T-cell (primary cell): ENCODE data around the gene GYS1. TPM values are rescaled to one million over a fixed set of nuclear protein-coding genes. Genes with fewer than 3 reads are reported as not detected.

Source experiments
- ATAC-seq, 4 experiments: fragments of 200-7000 bp in 3 of 4; fragments of 150-1000 bp in 1 of 4; cut with Tn5 transposase; replicated peaks in 1 of 4; 1 replicate in 3 of 4; 2 replicates in 1 of 4; pipeline ENCODE4 v1.10.0; 2021; ENCODE audit warnings: moderate library complexity in 3 of 4, mild to moderate bottlenecking in 2 of 4, moderate number of reproducible peaks in 1 of 4
- CTCF ChIA-PET, 2 donors: fragments of 300-600 bp; sonication (Branson Sonifier 250); formaldehyde crosslinking; loops; one replicate each; lab custom pipeline; 2022; ENCODE audit warnings: antibody characterized with exemption in 2 of 2; lab: Charles Lee
- POLR2A ChIA-PET, 2 donors: fragments of 300-600 bp; sonication (Branson Sonifier 250); formaldehyde crosslinking; loops; one replicate each; lab custom pipeline; 2022; ENCODE audit warnings: antibody characterized with exemption in 2 of 2; lab: Charles Lee
- DNase-seq, 35 experiments: peaks; one replicate each; pipeline versions ENCODE4 v3.0.0 to v3.0.0-alpha.2; 2013 to 2023
- H3K27ac ChIP-seq: one replicate; pipeline ENCODE4 v1.5.1; 2013; ENCODE audit warnings: low read length
- H3K27me3 ChIP-seq, 2 experiments: replicated peaks in 1 of 2; 1 replicate in 1 of 2; 2 replicates in 1 of 2; pipeline versions ENCODE4 v1.6.1 to v1.7.0; 2013; ENCODE audit warnings: low read length in 1 of 2, mixed read lengths in 1 of 2; ENCODE audit not compliant: control insufficient read depth in 2 of 2, insufficient read depth in 2 of 2; ENCODE audit errors: extremely low read depth in 1 of 2
- H3K36me3 ChIP-seq, 2 donors: 1 replicate in 1 of 2; 2 replicates in 1 of 2; pipeline versions ENCODE4 v1.6.1 to v1.7.0; 2013; ENCODE audit warnings: low read length in 1 of 2; ENCODE audit not compliant: control insufficient read depth in 2 of 2, insufficient read depth in 1 of 2; ENCODE audit errors: extremely low read depth in 1 of 2
- H3K4me1 ChIP-seq, 2 experiments: 1 replicate in 1 of 2; 2 replicates in 1 of 2; pipeline versions ENCODE4 v1.6.1 to v1.7.0; 2013; ENCODE audit warnings: low read length in 2 of 2, mixed read lengths in 1 of 2; ENCODE audit not compliant: insufficient read depth in 2 of 2, control insufficient read depth in 1 of 2; ENCODE audit errors: extremely low read depth in 1 of 2
- H3K4me3 ChIP-seq, 2 donors: 1 replicate in 1 of 2; 2 replicates in 1 of 2; pipeline versions ENCODE4 v1.5.1 to v1.7.0; 2013; ENCODE audit warnings: mild to moderate bottlenecking in 2 of 2, low read length in 1 of 2, moderate library complexity in 1 of 2; ENCODE audit not compliant: control insufficient read depth in 1 of 2; ENCODE audit errors: extremely low read depth in 1 of 2
- H3K9me3 ChIP-seq: 2 replicates; pipeline ENCODE4 v1.7.0; 2013
- H3K27ac Mint-ChIP-seq, 2 donors: one replicate each; pipeline ENCODE4 v1.8.0; 2020 to 2021; ENCODE audit warnings: mild to moderate bottlenecking in 2 of 2, mixed read lengths in 2 of 2
- H3K27me3 Mint-ChIP-seq, 2 donors: one replicate each; pipeline ENCODE4 v1.8.0; 2021 to 2022; ENCODE audit warnings: mixed read lengths in 2 of 2
- H3K36me3 Mint-ChIP-seq: one replicate; pipeline ENCODE4 v1.8.0; 2021; ENCODE audit warnings: mixed read lengths
- H3K4me1 Mint-ChIP-seq, 3 donors: one replicate each; pipeline ENCODE4 v1.8.0; 2020 to 2022; ENCODE audit warnings: mixed read lengths in 3 of 3, mild to moderate bottlenecking in 1 of 3
- H3K4me3 Mint-ChIP-seq, 3 donors: one replicate each; pipeline ENCODE4 v1.8.0; 2020 to 2022; ENCODE audit warnings: mild to moderate bottlenecking in 3 of 3, mixed read lengths in 3 of 3, moderate library complexity in 3 of 3
- H3K9me3 Mint-ChIP-seq, 3 donors: one replicate each; pipeline ENCODE4 v1.8.0; 2020 to 2022; ENCODE audit warnings: mixed read lengths in 3 of 3
- WGBS: methylation state at CpG from one replicate; pipeline ENCODE4 v1.1.5; 2013; ENCODE audit warnings: missing lambda C conversion rate; ENCODE audit not compliant: insufficient coverage; 5-methylcytosine and 5-hydroxymethylcytosine counted together
- total RNA-seq, 35 experiments: library from RNA in 6 of 35; stranded (reverse) in 6 of 35; fragments of 120-200 nt in 1 of 35; gene quantifications; one replicate each; pipeline versions ENCODE4 v1.2.1 to v1.2.4 and lab custom pipeline; 2013 to 2026

Gene GYS1
- total RNA-seq, 5 donors from 2014 or later (not counting 1 experiment from before 2014, with no cell fraction given), result 28.1 to 58.9 (median 52.4) TPM

DNA sequence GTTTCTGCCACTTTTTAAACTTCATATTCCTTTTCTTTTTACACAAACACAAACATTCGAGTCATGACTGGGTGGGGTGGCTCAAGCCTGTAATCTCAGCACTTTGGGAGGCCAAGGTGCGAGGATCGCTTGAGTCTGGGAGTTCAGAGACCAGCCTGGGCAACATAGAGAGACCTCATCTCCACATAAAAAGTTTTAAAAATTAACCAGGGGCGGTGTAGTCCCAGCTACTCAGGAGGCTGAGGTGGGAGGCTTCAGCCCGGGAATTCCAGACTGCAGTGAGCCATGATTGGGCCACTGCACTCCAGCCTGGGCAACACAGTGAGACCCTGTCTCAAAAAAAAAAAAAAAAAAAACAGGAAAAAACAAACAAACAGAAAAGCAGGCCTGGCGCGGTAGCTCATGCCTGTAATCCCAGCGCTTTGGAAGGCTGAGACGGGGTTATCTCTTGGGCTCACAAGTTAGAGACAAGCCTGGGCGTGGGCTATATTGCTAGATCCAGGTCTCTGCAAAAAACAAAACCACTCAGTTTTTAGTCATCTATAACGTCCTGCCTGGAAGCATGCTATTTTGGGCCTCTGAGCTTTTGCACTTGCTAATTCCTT, 39.0 kb downstream of the GYS1 start:
- H3K27ac Mint-ChIP-seq, result peak overlapping the region; percentile 93
- no peak for ATAC-seq
- Histone ChIP-seq H3K36me3 (peaks cover 5% of the 10 kb centered on the region in 2 donors), H3K4me3 (peak overlapping the region; percentile 93 to 100), H3K9me3 (no peaks in the 10 kb centered on the region), H3K4me1 (peaks cover 6 to 25% of the 10 kb centered on the region in 2 experiments), H3K27me3 (no peaks in the 10 kb centered on the region), H3K27ac (peak overlapping the region; percentile 16)
- ChIA-PET CTCF (interaction anchor here (0.6 to 2.1 kb wide), 5 partner anchors 17 to 164 kb away, joined by 3 to 8 read pairs (median 5); partner anchors contain the start of genes DHDH (in 1 of the 2), GYS1 (in 1 of the 2) and RUVBL2 (in 1 of the 2)), POLR2A (interaction anchor here (0.6 to 0.7 kb wide), 4 partner anchors 12 to 228 kb away, joined by 3 to 5 read pairs (median 4); no protein-coding TSS in a partner anchor)
- H3K9me3 Mint-ChIP-seq, result no peaks in the 10 kb centered on the region
- peaks cover 26 to 33% (median 29%) of the 10 kb centered on the region in 3 donors for H3K4me1 Mint-ChIP-seq
- H3K36me3 Mint-ChIP-seq, result peaks cover 17% of the 10 kb centered on the region
- peak overlapping the region; percentile 85 to 92 (median 89) for H3K4me3 Mint-ChIP-seq
- WGBS, result 72% methylated on average over 5 of the region's 11 CpGs
- no peaks in the 10 kb centered on the region for H3K27me3 Mint-ChIP-seq
- DNase-seq, result no peak

DNA sequence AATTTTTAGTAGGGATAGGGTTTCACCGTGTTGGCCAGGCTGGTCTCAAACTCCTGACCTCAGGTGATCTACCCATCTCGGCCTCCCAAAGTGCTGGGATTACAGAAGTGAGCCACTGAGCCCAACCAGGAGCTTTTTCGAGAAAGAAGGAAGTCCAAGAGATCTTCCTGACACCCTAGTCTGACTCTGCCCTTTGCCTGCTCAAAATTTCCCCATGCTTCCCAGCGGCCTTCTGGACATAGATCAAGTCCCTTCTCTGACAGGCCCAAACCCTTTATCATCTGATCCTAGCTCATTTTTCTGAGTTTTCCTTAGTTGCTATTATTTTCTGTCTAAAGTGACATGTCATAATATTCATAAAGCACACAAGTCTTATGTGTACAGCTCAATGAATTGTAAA, 40.0 kb downstream of the GYS1 start:
- WGBS, result 97% methylated on average over 3 of the region's 4 CpGs
- no peaks in the 10 kb centered on the region for H3K9me3 ChIP-seq

DNA sequence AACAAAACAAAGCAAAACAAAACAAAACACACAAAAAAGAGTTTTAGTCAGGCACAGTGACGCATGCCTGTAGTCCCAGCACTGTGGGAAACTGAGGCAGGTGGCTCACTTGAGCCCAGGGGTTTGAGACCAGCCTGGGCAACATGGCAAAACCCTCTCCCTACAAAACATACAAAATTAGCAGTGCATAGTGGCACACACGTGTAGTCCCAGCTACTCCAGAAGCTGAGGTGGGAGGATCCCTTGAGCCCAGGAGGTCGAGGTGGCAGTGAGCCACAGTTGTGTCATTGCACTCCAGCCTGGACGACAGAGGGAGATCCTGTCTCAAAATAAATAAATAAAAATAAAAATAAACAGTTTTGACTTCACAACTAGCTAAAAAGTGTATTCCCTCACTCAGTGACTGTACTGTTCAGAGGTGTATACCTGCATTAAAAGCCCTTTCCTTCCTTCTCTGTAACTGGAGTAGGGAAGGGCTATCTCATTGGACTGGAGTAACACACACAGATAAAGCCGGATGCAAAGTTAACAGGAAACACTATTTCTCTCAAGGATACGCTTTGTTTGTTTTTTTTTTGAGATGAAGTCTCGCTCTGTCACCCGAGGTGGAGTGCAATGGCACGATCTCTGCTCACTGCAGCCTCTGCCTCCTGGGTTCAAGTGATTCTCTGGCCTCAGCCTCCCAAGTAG, 42.1 kb downstream of the GYS1 start:
- Mint-ChIP-seq H3K4me3 (no peak overlapping the region), H3K36me3 (peaks cover 1% of the 10 kb centered on the region), H3K27me3 (no peaks in the 10 kb centered on the region), H3K27ac (no peak overlapping the region), H3K9me3 (peaks cover 0 to 2% (median 0%) of the 10 kb centered on the region in 3 donors), H3K4me1 (peaks cover 12 to 14% (median 12%) of the 10 kb centered on the region in 3 donors)
- ATAC-seq (no peak), DNase-seq (no peak)
- no peaks in the 10 kb centered on the region for H3K36me3 ChIP-seq
- no peak overlapping the region for H3K27ac ChIP-seq
- POLR2A ChIA-PET, result no interaction called here
- 92% methylated on average over 6 of the region's 9 CpGs for WGBS
- H3K4me3 ChIP-seq, result no peak overlapping the region
- no peaks in the 10 kb centered on the region for H3K27me3 ChIP-seq
- CTCF ChIA-PET, result interaction anchor here in 1 of 2 donors (0.7 to 1.5 kb wide), 2 partner anchors 15 to 43 kb away, joined by 3 to 4 read pairs; partner anchors contain the start of gene RUVBL2
- peaks cover 3 to 16% of the 10 kb centered on the region in 2 experiments for H3K4me1 ChIP-seq
- no peaks in the 10 kb centered on the region for H3K9me3 ChIP-seq

More for the DNA sequence above, 40.0 kb downstream of the GYS1 start:
- ChIA-PET CTCF (interaction anchor here (0.6 to 1.6 kb wide), 5 partner anchors 19 to 1187 kb away, joined by 3 to 6 read pairs (median 5); partner anchors contain the start of genes GYS1 (in 1 of the 2) and RUVBL2 (in 1 of the 2)), POLR2A (no interaction called here)
- Mint-ChIP-seq H3K27me3 (no peaks in the 10 kb centered on the region), H3K4me3 (peak overlapping the region; percentile 21 to 85 (median 43)), H3K9me3 (no peaks in the 10 kb centered on the region), H3K36me3 (peaks cover 17% of the 10 kb centered on the region), H3K27ac (no peak overlapping the region), H3K4me1 (peaks cover 24 to 33% (median 26%) of the 10 kb centered on the region in 3 donors)
- ATAC-seq, result no peak
- H3K27ac ChIP-seq, result no peak overlapping the region
- no peak overlapping the region for H3K4me3 ChIP-seq
- peaks cover 5% of the 10 kb centered on the region in 2 donors for H3K36me3 ChIP-seq
- peaks cover 6 to 25% of the 10 kb centered on the region in 2 experiments for H3K4me1 ChIP-seq
- no peak for DNase-seq
- H3K27me3 ChIP-seq, result no peaks in the 10 kb centered on the region

DNA sequence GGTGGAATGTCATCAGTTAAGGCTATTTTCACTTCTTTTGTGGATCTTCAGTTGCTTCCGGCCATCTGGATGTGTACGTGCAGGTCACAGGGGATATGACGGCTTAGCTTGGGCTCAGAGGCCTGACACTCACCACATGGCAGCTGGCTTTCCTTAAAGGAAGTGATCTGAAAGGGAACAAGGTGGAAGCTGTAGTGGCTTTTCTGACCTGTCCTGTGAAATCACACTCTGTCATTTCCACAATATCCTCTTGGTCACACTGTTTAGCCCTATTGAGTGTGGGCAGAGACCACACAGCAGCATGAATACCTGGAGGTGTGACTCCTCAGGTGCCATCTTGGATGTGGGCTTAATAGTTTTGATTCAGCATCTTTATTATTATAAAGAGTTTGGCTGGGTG, 43.0 kb downstream of the GYS1 start:
- WGBS, result 100% methylated on average over 1 of the region's 3 CpGs
- Mint-ChIP-seq H3K27me3 (no peaks in the 10 kb centered on the region), H3K27ac (no peak overlapping the region), H3K36me3 (no peaks in the 10 kb centered on the region), H3K9me3 (peaks cover 0 to 2% (median 0%) of the 10 kb centered on the region in 3 donors), H3K4me3 (no peak overlapping the region), H3K4me1 (peaks cover 4 to 6% (median 4%) of the 10 kb centered on the region in 3 donors)
- POLR2A ChIA-PET, result no interaction called here
- peaks cover 2 to 8% of the 10 kb centered on the region in 2 experiments for H3K4me1 ChIP-seq
- H3K36me3 ChIP-seq, result no peaks in the 10 kb centered on the region
- no peak overlapping the region for H3K4me3 ChIP-seq
- H3K27me3 ChIP-seq, result no peaks in the 10 kb centered on the region
- H3K27ac ChIP-seq, result no peak overlapping the region
- CTCF ChIA-PET, result interaction anchor here in 1 of 2 donors (0.5 kb wide), 1 partner anchor 43 kb away, joined by 3 read pairs; the partner anchor contains the start of gene RUVBL2
- DNase-seq, result no peak
- H3K9me3 ChIP-seq, result no peaks in the 10 kb centered on the region
- no peak for ATAC-seq

DNA sequence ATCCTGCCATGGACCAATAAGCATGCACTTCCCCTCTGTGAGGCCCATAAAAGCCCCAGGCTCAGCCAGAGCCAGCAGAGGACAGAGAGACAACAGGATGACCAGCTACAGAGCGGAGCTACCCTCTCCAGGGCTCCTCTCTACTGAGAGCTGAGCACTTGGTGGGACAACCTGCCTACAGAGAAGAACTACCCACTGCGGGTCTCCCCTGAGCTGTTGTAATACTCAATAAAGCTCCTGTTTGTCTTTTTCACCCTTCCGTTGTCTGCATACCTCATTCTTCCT, 45.9 kb downstream of the GYS1 start:
- CTCF ChIA-PET, result no interaction called here
- ATAC-seq, result no peak

DNA sequence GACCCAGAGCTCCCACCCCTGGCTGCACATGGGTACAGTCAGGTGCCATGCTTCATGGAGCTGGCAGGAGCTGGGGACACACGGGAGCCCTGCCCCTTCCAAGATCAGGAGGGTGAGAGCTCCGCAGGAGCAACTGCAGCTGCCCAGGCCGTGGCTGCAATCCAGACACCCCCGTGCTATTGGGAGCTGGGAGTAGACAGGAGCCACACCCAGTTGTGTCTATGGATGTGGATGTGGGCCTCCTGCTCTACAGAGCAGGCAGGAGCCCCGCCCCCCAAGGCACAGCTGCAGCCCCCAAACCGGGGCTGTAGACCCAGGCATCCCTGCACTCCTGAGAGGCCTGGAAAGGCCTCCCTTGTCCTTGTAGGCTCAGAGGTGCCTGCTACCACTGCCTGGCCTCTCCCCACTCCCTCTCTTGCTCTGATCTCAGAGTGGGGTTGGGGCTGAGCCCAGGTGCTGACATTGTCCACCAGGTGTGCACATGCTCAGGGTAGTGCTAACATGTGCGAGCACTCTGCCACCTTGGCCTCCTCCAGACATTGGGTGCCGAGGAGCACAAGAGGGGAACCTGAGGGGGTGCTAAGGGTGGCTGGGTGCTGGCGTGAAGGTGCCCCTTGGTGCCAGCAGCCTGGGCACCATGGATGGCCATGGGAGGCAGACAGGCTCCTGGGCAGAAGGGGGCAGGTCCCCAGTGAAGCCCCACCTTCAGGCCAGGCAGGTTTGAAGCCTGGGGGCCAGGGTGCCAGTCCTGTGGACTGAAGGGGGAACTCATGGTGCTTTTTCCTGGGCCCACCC, 46.4 kb downstream of the GYS1 start:
- Histone ChIP-seq H3K36me3 (no peaks in the 10 kb centered on the region), H3K27me3 (no peaks in the 10 kb centered on the region), H3K27ac (no peak overlapping the region), H3K9me3 (no peaks in the 10 kb centered on the region), H3K4me3 (no peak overlapping the region), H3K4me1 (no peaks in the 10 kb centered on the region)
- ATAC-seq (no peak), DNase-seq (no peak)
- Mint-ChIP-seq H3K27ac (no peak overlapping the region), H3K4me3 (no peak overlapping the region), H3K4me1 (no peaks in the 10 kb centered on the region), H3K9me3 (peaks cover 0 to 2% (median 0%) of the 10 kb centered on the region in 3 donors), H3K27me3 (no peaks in the 10 kb centered on the region), H3K36me3 (no peaks in the 10 kb centered on the region)
- POLR2A ChIA-PET, result no interaction called here
- WGBS, result 77% methylated on average over 7 of the region's 9 CpGs
- CTCF ChIA-PET, result no interaction called here

More for the DNA sequence above, 45.9 kb downstream of the GYS1 start:
- no peaks in the 10 kb centered on the region for H3K4me1 ChIP-seq
- H3K27ac ChIP-seq, result no peak overlapping the region
- no peak for DNase-seq
- Mint-ChIP-seq H3K27ac (no peak overlapping the region), H3K36me3 (no peaks in the 10 kb centered on the region), H3K9me3 (peaks cover 0 to 2% (median 0%) of the 10 kb centered on the region in 3 donors), H3K4me1 (no peaks in the 10 kb centered on the region), H3K27me3 (no peaks in the 10 kb centered on the region), H3K4me3 (no peak overlapping the region)
- no peaks in the 10 kb centered on the region for H3K9me3 ChIP-seq
- H3K4me3 ChIP-seq, result no peak overlapping the region
- H3K27me3 ChIP-seq, result no peaks in the 10 kb centered on the region
- WGBS, result 95% methylated on average over 3 of the region's 3 CpGs
- no peaks in the 10 kb centered on the region for H3K36me3 ChIP-seq
- POLR2A ChIA-PET, result no interaction called here
